Transverse colon (tissue), 4 donors: ENCODE measurements around the gene TMEM236. TPM values are rescaled to one million over a fixed set of nuclear protein-coding genes. Genes with fewer than 3 reads are reported as not detected.

ENCODE experiments used
- DNase-seq: peaks from one replicate; pipeline ENCODE4 v3.0.0-alpha.2; 2019
- H3K27ac ChIP-seq, 4 donors: fragments of 200-600 bp; sonication (generic); 2 replicates each; pipeline ENCODE4 v1.5.1; 2016 to 2018; ENCODE audit warnings: inconsistent platforms in 4 of 4
- H3K27me3 ChIP-seq: fragments of 200-600 bp; sonication (generic); 2 replicates; pipeline ENCODE4 v1.5.1; 2017; ENCODE audit warnings: inconsistent platforms
- H3K36me3 ChIP-seq, 4 donors: fragments of 200-600 bp; sonication (generic); 2 replicates each; pipeline ENCODE4 v1.5.1; 2017 to 2019; ENCODE audit warnings: inconsistent platforms in 4 of 4
- H3K4me1 ChIP-seq, 4 donors: fragments of 200-600 bp; sonication (generic); 2 replicates each; pipeline ENCODE4 v1.5.1; 2017 to 2020; ENCODE audit warnings: inconsistent platforms in 4 of 4
- H3K4me3 ChIP-seq, 4 donors: fragments of 200-600 bp; sonication (generic); 1 replicate in 1 of 4; 2 replicates in 3 of 4; pipeline versions ENCODE4 v1.5.1 to v1.6.1; 2017 to 2019; ENCODE audit warnings: inconsistent platforms in 4 of 4
- H3K9me3 ChIP-seq, 2 donors: fragments of 200-600 bp; sonication (generic); 2 replicates each; pipeline ENCODE4 v1.5.1; 2017 to 2019; ENCODE audit warnings: inconsistent platforms in 2 of 2
- EP300 ChIP-seq: sonication (generic); formaldehyde crosslinking; IDR thresholded peaks from one replicate; pipeline ENCODE4 v1.6.1; 2017; ENCODE audit warnings: antibody characterized with exemption, low read depth
- POLR2A ChIP-seq: fragments of 450-650 bp; IDR thresholded peaks from one replicate; pipeline ENCODE4 v1.6.1; 2016; ENCODE audit warnings: antibody characterized with exemption, mild to moderate bottlenecking, moderate library complexity
- POLR2AphosphoS5 ChIP-seq, 3 donors: sonication (generic); formaldehyde crosslinking; IDR thresholded peaks; one replicate each; pipeline ENCODE4 v1.6.1; 2016; ENCODE audit warnings: antibody characterized with exemption in 3 of 3
- WGBS, 2 donors: methylation state at CpG; one replicate each; pipeline ENCODE4 v1.1.5; 2018; ENCODE audit warnings: low coverage in 1 of 2; 5-methylcytosine and 5-hydroxymethylcytosine counted together
- in situ Hi-C, 4 donors: fragments of 200-750 bp; cut with MboI; loops; one replicate each; pipeline versions ENCODE4 v1.15.0 to v1.15.1; 2017; ENCODE audit warnings: low sequenced_read_pairs in 3 of 4, low pct_ligation_motif_present in 1 of 4, low pct_unique_long_range_greater_than_20kb in 1 of 4
- intact Hi-C: fragments of 100-400 bp; cut with DNase I; formaldehyde crosslinking; loops from one replicate; pipeline ENCODE4 v1.15.1; 2023; ENCODE audit warnings: low total_unique reads
- total RNA-seq, 4 donors: library from RNA; depleted of rRNA; stranded (reverse); fragments of >200 nt; gene quantifications; one replicate each; pipeline ENCODE4 v1.1.0, GENCODE V29; 2016
- TF ChIP-seq, protein P1 (sequence below), 5 experiments: fragments of 200-600 bp in 3 of 5; fragments of 450-650 bp in 2 of 5; sonication (generic) in 3 of 5; IDR thresholded peaks; 1 replicate in 2 of 5; 2 replicates in 3 of 5; pipeline ENCODE4 v1.5.1; 2016 to 2017; ENCODE audit warnings: antibody characterized with exemption in 5 of 5, inconsistent platforms in 3 of 5, mild to moderate bottlenecking in 2 of 5, moderate library complexity in 1 of 5

The TMEM236 gene
- total RNA-seq, 4 donors from 2014 or later: 16.9 to 79.6 (median 42.9) TPM

DNA sequence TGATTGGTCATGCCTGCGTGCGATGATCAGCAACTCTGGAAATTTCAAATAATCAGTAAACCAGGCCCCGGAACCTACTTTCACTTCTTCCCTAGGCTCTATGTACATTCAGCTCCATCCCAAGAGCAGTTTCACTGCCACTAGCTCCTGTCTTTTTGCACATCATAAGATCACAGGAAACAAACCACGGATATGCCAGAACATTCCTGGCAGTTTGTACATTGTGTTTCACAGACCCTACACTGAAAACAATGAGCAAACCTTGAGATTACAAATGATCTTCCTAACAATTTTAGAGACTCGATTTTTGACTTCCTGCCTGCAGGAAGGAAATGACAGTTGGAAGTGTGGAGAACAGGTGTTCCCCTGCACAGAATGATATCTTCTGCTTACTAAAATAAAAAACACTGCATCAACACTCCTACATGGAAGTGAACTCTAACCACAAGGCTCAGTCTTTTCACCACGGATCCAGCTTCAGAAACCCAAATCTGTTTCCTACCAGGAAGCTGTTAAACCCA, 7.6 kb upstream of the TMEM236 start:
- WGBS, 2 donors: 20 to 51% methylated on average over 1 to 6 of the region's 6 CpGs
- in situ Hi-C loops: loop anchor here (5.0 to 25.0 kb wide), 3 partner anchors 137 to 493 kb away; no protein-coding TSS in a partner anchor
- Histone ChIP-seq H3K9me3 (no peaks in the 10 kb centered on the region), H3K36me3 (no peaks in the 10 kb centered on the region), H3K27ac (peak overlapping the region in 2 of 4 donors; percentile 1 to 29), H3K27me3 (no peaks in the 10 kb centered on the region), H3K4me3 (no peak overlapping the region), H3K4me1 (peaks cover 0 to 20% (median 9%) of the 10 kb centered on the region in 4 donors)
- TF ChIP-seq POLR2AphosphoS5 (IDR thresholded peaks at IDR 0.05): no peak
- TF ChIP-seq POLR2A: no peak
- TF ChIP-seq EP300: no peak
- TF ChIP-seq, protein P1, sequence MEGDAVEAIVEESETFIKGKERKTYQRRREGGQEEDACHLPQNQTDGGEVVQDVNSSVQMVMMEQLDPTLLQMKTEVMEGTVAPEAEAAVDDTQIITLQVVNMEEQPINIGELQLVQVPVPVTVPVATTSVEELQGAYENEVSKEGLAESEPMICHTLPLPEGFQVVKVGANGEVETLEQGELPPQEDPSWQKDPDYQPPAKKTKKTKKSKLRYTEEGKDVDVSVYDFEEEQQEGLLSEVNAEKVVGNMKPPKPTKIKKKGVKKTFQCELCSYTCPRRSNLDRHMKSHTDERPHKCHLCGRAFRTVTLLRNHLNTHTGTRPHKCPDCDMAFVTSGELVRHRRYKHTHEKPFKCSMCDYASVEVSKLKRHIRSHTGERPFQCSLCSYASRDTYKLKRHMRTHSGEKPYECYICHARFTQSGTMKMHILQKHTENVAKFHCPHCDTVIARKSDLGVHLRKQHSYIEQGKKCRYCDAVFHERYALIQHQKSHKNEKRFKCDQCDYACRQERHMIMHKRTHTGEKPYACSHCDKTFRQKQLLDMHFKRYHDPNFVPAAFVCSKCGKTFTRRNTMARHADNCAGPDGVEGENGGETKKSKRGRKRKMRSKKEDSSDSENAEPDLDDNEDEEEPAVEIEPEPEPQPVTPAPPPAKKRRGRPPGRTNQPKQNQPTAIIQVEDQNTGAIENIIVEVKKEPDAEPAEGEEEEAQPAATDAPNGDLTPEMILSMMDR (IDR thresholded peaks at IDR 0.05): no peak
- intact Hi-C loops: no loop called here
- DNase-seq: no peak

DNA sequence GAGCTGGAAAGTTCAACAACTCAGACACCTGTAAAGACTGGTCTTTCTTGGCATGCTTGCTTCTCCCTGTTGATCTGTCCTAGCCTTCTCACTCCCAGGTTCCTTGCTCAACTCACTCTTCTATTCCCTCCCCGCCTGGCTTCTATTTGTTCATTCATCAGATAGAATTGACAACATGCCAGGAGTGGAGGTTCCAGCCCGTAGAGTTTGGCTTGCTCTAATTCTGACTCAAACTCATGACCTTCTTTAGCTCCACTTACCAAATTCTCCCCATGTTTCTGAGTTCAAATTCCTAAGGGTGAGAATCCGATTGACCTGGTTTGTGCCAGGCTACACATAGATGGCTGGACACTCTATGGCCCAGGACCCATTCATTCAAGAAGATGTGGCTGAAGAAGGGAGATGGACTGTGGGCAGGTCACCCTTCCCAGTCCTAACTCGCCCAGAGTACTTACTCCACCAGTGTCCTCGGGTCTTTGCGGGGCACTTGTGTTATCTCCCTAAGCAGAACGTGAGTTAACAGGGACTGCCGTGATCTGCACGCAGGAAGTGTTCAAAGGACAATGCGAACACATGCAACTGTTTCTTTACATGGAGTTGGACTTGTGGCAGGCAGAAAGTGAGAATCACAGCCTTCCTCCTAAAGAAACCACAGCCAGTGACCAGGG, 4.0 kb upstream of the TMEM236 start:
- Histone ChIP-seq H3K4me3 (no peak overlapping the region), H3K4me1 (peaks cover 0 to 23% (median 10%) of the 10 kb centered on the region in 4 donors), H3K27ac (no peak overlapping the region), H3K36me3 (no peaks in the 10 kb centered on the region), H3K9me3 (no peaks in the 10 kb centered on the region), H3K27me3 (no peaks in the 10 kb centered on the region)
- intact Hi-C loops (no loop called here), in situ Hi-C loops (loop anchor here in 3 of 4 donors (10.0 to 25.0 kb wide), 2 partner anchors 143 to 489 kb away; no protein-coding TSS in a partner anchor)
- DNase-seq: no peak
- 80 to 84% methylated on average over 10 of the region's 10 CpGs for WGBS, 2 donors
- TF ChIP-seq, protein P1 (IDR thresholded peaks at IDR 0.05): no peak
- no peak for TF ChIP-seq POLR2AphosphoS5 (IDR thresholded peaks at IDR 0.05)
- TF ChIP-seq POLR2A: no peak
- no peak for TF ChIP-seq EP300

DNA sequence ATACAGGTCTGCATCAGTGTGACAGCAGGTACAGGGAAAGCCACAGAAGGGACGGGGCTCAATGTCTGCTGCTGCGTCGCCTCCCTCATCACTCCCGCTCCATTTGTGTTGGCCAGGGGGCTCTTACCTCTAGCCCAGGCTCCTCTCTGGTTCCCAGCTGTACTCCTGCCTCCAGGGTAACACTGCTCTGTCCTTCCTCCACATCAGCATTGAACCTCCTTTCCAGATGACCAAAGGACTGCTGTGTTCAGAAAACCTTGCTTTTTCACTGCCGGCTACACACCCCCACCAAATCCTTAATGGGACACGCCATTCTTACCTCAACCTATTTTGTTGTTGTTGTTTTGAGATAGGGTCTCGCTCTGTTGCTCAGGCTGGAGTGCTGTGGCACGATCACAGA, 2.1 kb upstream of the TMEM236 start:
- Histone ChIP-seq H3K4me1 (peaks cover 0 to 20% (median 9%) of the 10 kb centered on the region in 4 donors), H3K36me3 (no peaks in the 10 kb centered on the region), H3K4me3 (no peak overlapping the region), H3K27me3 (no peaks in the 10 kb centered on the region), H3K9me3 (no peaks in the 10 kb centered on the region), H3K27ac (no peak overlapping the region)
- in situ Hi-C loops: loop anchor here in 3 of 4 donors (10.0 to 25.0 kb wide), 2 partner anchors 145 to 487 kb away; no protein-coding TSS in a partner anchor
- no peak for DNase-seq
- WGBS, 2 donors: 90 to 98% methylated on average over 2 to 8 of the region's 8 CpGs
- intact Hi-C loops: no loop called here
- no peak for TF ChIP-seq POLR2A
- no peak for TF ChIP-seq POLR2AphosphoS5 (IDR thresholded peaks at IDR 0.05)
- TF ChIP-seq EP300: no peak
- TF ChIP-seq, protein P1 (IDR thresholded peaks at IDR 0.05): no peak

DNA sequence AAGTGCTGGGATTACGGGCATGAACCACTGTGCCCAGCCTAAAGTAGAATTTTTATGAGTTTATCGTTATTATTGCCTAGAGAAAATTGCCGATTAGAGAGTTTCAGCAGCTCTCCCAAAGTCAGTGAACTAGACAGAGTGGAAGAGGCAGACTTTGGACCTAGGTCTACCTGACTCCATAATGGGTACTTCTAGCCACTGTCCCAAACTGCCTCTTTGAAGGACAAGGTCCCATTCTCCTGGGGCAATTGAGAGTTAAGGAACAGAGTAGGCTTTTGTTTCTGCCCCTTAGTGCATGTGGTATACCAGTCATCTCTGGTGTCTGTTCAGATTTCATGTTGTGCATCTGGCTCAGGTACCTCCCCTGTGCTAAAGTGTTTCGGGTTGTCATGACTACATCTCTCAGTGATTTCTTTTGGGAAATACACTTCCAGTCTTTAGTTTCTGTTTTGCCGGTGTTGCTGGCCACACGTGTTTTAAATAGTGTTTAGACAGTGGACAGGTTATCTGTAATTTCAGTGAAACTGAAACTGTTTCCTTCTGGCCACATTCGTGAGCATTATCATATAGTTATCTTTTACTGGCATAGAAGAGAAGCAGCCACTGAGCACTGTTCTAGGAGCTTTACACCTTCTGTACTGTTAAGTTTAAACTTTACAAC, 4.7 kb downstream of the TMEM236 start:
- Histone ChIP-seq H3K4me3 (peak overlapping the region in 3 of 4 donors; percentile 16 to 39 (median 22)), H3K27me3 (no peaks in the 10 kb centered on the region), H3K9me3 (no peaks in the 10 kb centered on the region), H3K36me3 (no peaks in the 10 kb centered on the region), H3K4me1 (peaks cover 7 to 71% (median 43%) of the 10 kb centered on the region in 4 donors), H3K27ac (peak overlapping the region; percentile 74 to 81 (median 78))
- TF ChIP-seq POLR2A (no peak), EP300 (peak; percentile 1), POLR2AphosphoS5 (IDR thresholded peaks at IDR 0.05) (peak in 1 of 3 donors; percentile 6)
- TF ChIP-seq, protein P1 (IDR thresholded peaks at IDR 0.05): no peak
- peak; percentile 33 for DNase-seq
- in situ Hi-C loops: no loop called here
- intact Hi-C loops: no loop called here
- WGBS, 2 donors: 27 to 44% methylated on average over 4 to 7 of the region's 7 CpGs
